Measurements from ENCODE around the gene AQP11. TPM values are rescaled to one million over a fixed set of nuclear protein-coding genes. Genes with fewer than 3 reads are reported as not detected.

The AQP11 gene
- total RNA-seq, 2 donors from 2014 or later, result 1.7 to 2.6 TPM

- Histone ChIP-seq H3K9me3 (ENCODE audit: control insufficient read depth, low read length) (no peaks in the 10 kb centered on the region), H3K36me3 (ENCODE audit: control insufficient read depth, insufficient read depth, low read length) (no peaks in the 10 kb centered on the region), H3K4me3 (ENCODE audit: low read length) (no peak overlapping the region), H3K27ac (ENCODE audit: low read depth, low read length) (no peak overlapping the region), H3K9ac (ENCODE audit: extremely low read depth, low read length, poor library complexity, severe bottlenecking) (no peak overlapping the region), H3K4me1 (ENCODE audit: control insufficient read depth, insufficient read depth, low read length) (no peaks in the 10 kb centered on the region), H3K27me3 (ENCODE audit: control insufficient read depth, insufficient read depth, low read length, poor library complexity, severe bottlenecking) (no peaks in the 10 kb centered on the region)
- Mint-ChIP-seq H3K27ac (no peak overlapping the region), H3K4me3 (no peak overlapping the region), H3K9me3 (no peaks in the 10 kb centered on the region), H3K27me3 (ENCODE audit: insufficient read depth) (no peaks in the 10 kb centered on the region), H3K4me1 (no peaks in the 10 kb centered on the region), H3K36me3 (ENCODE audit: low read depth) (no peaks in the 10 kb centered on the region)
- no peak for TF ChIP-seq CTCF (conservative IDR thresholded peaks at IDR 0.05)
- 81 to 88% methylated on average over 3 of the region's 4 CpGs for WGBS, 2 experiments (ENCODE audit: insufficient coverage in 1 of 2, insufficient read length in 1 of 2)
- no peak for DNase-seq
Measured at GRCh38 chr11:77654770-77655434, 65.1 kb downstream of the AQP11 start.

- H3K27ac ChIP-seq (ENCODE audit: low read depth, low read length), result no peak overlapping the region
- Mint-ChIP-seq H3K9me3 (no peaks in the 10 kb centered on the region), H3K36me3 (ENCODE audit: low read depth) (no peaks in the 10 kb centered on the region), H3K4me1 (no peaks in the 10 kb centered on the region), H3K27me3 (ENCODE audit: insufficient read depth) (no peaks in the 10 kb centered on the region), H3K4me3 (no peak overlapping the region), H3K27ac (no peak overlapping the region)
- no peak for DNase-seq
- H3K9me3 ChIP-seq (ENCODE audit: control insufficient read depth, low read length), result no peaks in the 10 kb centered on the region
- TF ChIP-seq CTCF (conservative IDR thresholded peaks at IDR 0.05), result no peak
- whole genome bisulfite sequencing, 2 experiments (ENCODE audit: insufficient coverage in 1 of 2, insufficient read length in 1 of 2), result 89 to 94% methylated on average over 7 of the region's 7 CpGs
- no peak overlapping the region for H3K4me3 ChIP-seq (ENCODE audit: low read length)
- no peaks in the 10 kb centered on the region for H3K27me3 ChIP-seq (ENCODE audit: control insufficient read depth, insufficient read depth, low read length, poor library complexity, severe bottlenecking)
- no peak overlapping the region for H3K9ac ChIP-seq (ENCODE audit: extremely low read depth, low read length, poor library complexity, severe bottlenecking)
- H3K4me1 ChIP-seq (ENCODE audit: control insufficient read depth, insufficient read depth, low read length), result no peaks in the 10 kb centered on the region
- no peaks in the 10 kb centered on the region for H3K36me3 ChIP-seq (ENCODE audit: control insufficient read depth, insufficient read depth, low read length)
Measured at GRCh38 chr11:77656362-77656761, 66.6 kb downstream of the AQP11 start.

- Mint-ChIP-seq H3K9me3 (no peaks in the 10 kb centered on the region), H3K4me3 (no peak overlapping the region), H3K27ac (no peak overlapping the region), H3K27me3 (ENCODE audit: insufficient read depth) (no peaks in the 10 kb centered on the region), H3K36me3 (ENCODE audit: low read depth) (no peaks in the 10 kb centered on the region), H3K4me1 (no peaks in the 10 kb centered on the region)
- TF ChIP-seq CTCF (conservative IDR thresholded peaks at IDR 0.05), result no peak
- Histone ChIP-seq H3K27me3 (ENCODE audit: control insufficient read depth, insufficient read depth, low read length, poor library complexity, severe bottlenecking) (no peaks in the 10 kb centered on the region), H3K9ac (ENCODE audit: extremely low read depth, low read length, poor library complexity, severe bottlenecking) (no peak overlapping the region), H3K27ac (ENCODE audit: low read depth, low read length) (no peak overlapping the region), H3K4me3 (ENCODE audit: low read length) (no peak overlapping the region), H3K9me3 (ENCODE audit: control insufficient read depth, low read length) (no peaks in the 10 kb centered on the region), H3K36me3 (ENCODE audit: control insufficient read depth, insufficient read depth, low read length) (no peaks in the 10 kb centered on the region), H3K4me1 (ENCODE audit: control insufficient read depth, insufficient read depth, low read length) (no peaks in the 10 kb centered on the region)
- no peak for DNase-seq
- WGBS, 2 experiments (ENCODE audit: insufficient coverage in 1 of 2, insufficient read length in 1 of 2), result 89 to 94% methylated on average over 4 of the region's 4 CpGs
Measured at GRCh38 chr11:77658213-77659013, 68.7 kb downstream of the AQP11 start.

Other genes starting within 250 kb of the AQP11 start
- 10 to 100 TPM; 91.3 to 94.9 TPM for gene PAK1, start 115.9 kb upstream of the AQP11 start, total RNA-seq
- gene CLNS1A, start 47.8 kb downstream of the AQP11 start, total RNA-seq, result 100 to 1,000 TPM; 146 to 151 TPM
- 10 to 100 TPM; 69.3 to 71.0 TPM for gene RSF1, start 230.8 kb downstream of the AQP11 start, total RNA-seq
- 10 to 100 TPM; 19.0 to 27.0 TPM for gene AAMDC, start 231.2 kb downstream of the AQP11 start, total RNA-seq